Heart left ventricle (tissue), 16 donors: Measurements from ENCODE around the gene ENTPD8. TPM values are rescaled to one million over a fixed set of nuclear protein-coding genes. Genes with fewer than 3 reads are reported as not detected.
"Not testable (repeated sequence)": the region's sequence is repeated elsewhere in the genome, so short reads cannot be mapped to it uniquely, and the experiment has no call there.

Experiments used
- ATAC-seq, 4 donors: fragments of 200-7000 bp; cut with Tn5 transposase; one replicate each; pipeline ENCODE4 v1.9.1; 2020 to 2022; ENCODE audit warnings: moderate library complexity in 4 of 4, mild to moderate bottlenecking in 3 of 4, moderate number of reproducible peaks in 1 of 4
- DNase-seq, 5 donors: peaks; one replicate each; pipeline ENCODE4 v3.0.0-alpha.2; 2020
- H3K27ac ChIP-seq, 12 donors: fragments of 200-600 bp; sonication (generic) in 4 of 12; one replicate each; pipeline versions ENCODE4 v1.5.0 to v1.8.0; 2016 to 2022; ENCODE audit warnings: mild to moderate bottlenecking in 2 of 12
- H3K27me3 ChIP-seq, 9 donors: fragments of 200-600 bp; sonication (generic) in 2 of 9; one replicate each; pipeline versions ENCODE4 v1.5.1 to v1.8.0; 2016 to 2022; ENCODE audit warnings: mild to moderate bottlenecking in 3 of 9
- H3K36me3 ChIP-seq, 9 donors: fragments of 200-600 bp; sonication (generic) in 2 of 9; one replicate each; pipeline versions ENCODE4 v1.5.0 to v1.8.0; 2018 to 2022; ENCODE audit warnings: mild to moderate bottlenecking in 2 of 9
- H3K4me1 ChIP-seq, 12 donors: fragments of 200-600 bp; sonication (generic) in 4 of 12; one replicate each; pipeline versions ENCODE4 v1.5.0 to v1.8.0; 2016 to 2022; ENCODE audit warnings: mild to moderate bottlenecking in 3 of 12
- H3K4me3 ChIP-seq, 12 donors: fragments of 200-600 bp; sonication (generic) in 4 of 12; one replicate each; pipeline versions ENCODE4 v1.5.0 to v1.8.0; 2017 to 2022; ENCODE audit warnings: mild to moderate bottlenecking in 9 of 12, moderate library complexity in 4 of 12
- H3K9me3 ChIP-seq, 12 donors: fragments of 200-600 bp; sonication (generic) in 4 of 12; one replicate each; pipeline versions ENCODE4 v1.5.0 to v1.8.0; 2016 to 2022; ENCODE audit warnings: mild to moderate bottlenecking in 1 of 12
- CTCF ChIP-seq, 12 donors: fragments of 200-600 bp; sonication (generic) in 4 of 12; IDR thresholded peaks; one replicate each; pipeline versions ENCODE4 v1.5.0 to v1.8.0; 2018 to 2022; ENCODE audit warnings: antibody characterized with exemption in 12 of 12, mild to moderate bottlenecking in 5 of 12
- POLR2A ChIP-seq, 2 donors: fragments of 450-650 bp; IDR thresholded peaks; one replicate each; pipeline ENCODE4 v1.6.1; 2017; ENCODE audit warnings: antibody characterized with exemption in 2 of 2, mild to moderate bottlenecking in 2 of 2, moderate library complexity in 2 of 2
- WGBS, 4 donors: extraction: QIAGEN DNeasy Blood & Tissue Kit in 2 of 4; methylation state at CpG; one replicate each; pipeline versions ENCODE4 v1.1.5 to v1.1.7; 2013 to 2018; 5-methylcytosine and 5-hydroxymethylcytosine counted together
- intact Hi-C, 10 donors: fragments of 100-400 bp; cut with DNase I; formaldehyde crosslinking; loops; one replicate each; pipeline versions ENCODE4 v1.11.1 to v1.14.2; 2022
- polyA plus RNA-seq, 2 donors: library from polyadenylated mRNA; stranded (reverse); fragments of 200-250 nt; gene quantifications; one replicate each; pipeline ENCODE4 v1.2.3, GENCODE V29; 2013
- total RNA-seq, 9 donors: library from RNA; depleted of rRNA in 2 of 9; stranded (reverse); fragments of >200 nt in 2 of 9; fragmentation: NEBNext Ultra II Directional in 3 of 9; extraction: Animal tissue kit (Norgen Biotek cat#: 25700) in 3 of 9; gene quantifications; one replicate each; pipeline versions ENCODE4 v1.1.0 to v1.2.4, GENCODE V29; 2016 to 2023
- donor health status: ischemic (EF 13 %, LVEDD 7.1; RV severe dilation, severe dysfunction).
- donor health status: healthy with polysubstance abuse.
- donor health status: DM: no; HTN: yes; CAD: no.
- donor health status: DM: no; HTN: no; CAD: no.
- donor health status: ischemic (EF 25% LVEDD 6.9; RV normal size, moderate dysfunction).
- donor health status: ischemic (EF 25% LVEDD 5.7; RV mildly dilated, moderate dysfunction).
- donor health status: healthy.
- donor health status: DM: yes; HTN: yes; CAD: no.
- donor health status: ischemic (EF 35%, LVEDD 5.7; RV mildly dilated, moderate dysfunction).
- donor health status: nonischemic (EF 11% LVEDD 7.7; RV severe dilation, severe dysfunction).
- donor health status: DM: yes; HTN: yes; CAD: no.
- donor health status: PGD.
- donor health status: ischemic (EF 29% LVEDD 5.4; RV normal size, mild dysfunction).
- donor health status: nonischemic (EF 23%, LVEDD 6.1; RV moderate dilation, normal function).

The ENTPD8 gene
- total and polyA plus RNA-seq, 11 donors = not detected

GRCh38 chr9:137411260-137411644 lies 29.9 kb downstream of the ENTPD8 start:
- intact Hi-C loops = no loop called here
- H3K9me3 ChIP-seq = no peaks in the 10 kb centered on the region
- peak overlapping the region; percentile 16 to 87 (median 78) for H3K27ac ChIP-seq
- ATAC-seq (peak in 2 of 4 donors; percentile 2 to 44), DNase-seq (peak in 2 of 5 donors; percentile 66 to 68)
- H3K4me1 ChIP-seq = peaks cover 4 to 68% (median 37%) of the 10 kb centered on the region in 12 donors
- WGBS, 4 donors = 50 to 61% (median 50%) methylated on average over 13 to 17 of the region's 17 CpGs; no CpG with 5 or more reads in 1 of the 4 donors
- peak overlapping the region in 9 of 12 donors; percentile 1 to 40 (median 31) for H3K4me3 ChIP-seq
- peaks cover 0 to 14% (median 0%) of the 10 kb centered on the region in 9 donors for H3K27me3 ChIP-seq
- H3K36me3 ChIP-seq = no peaks in the 10 kb centered on the region
- TF ChIP-seq CTCF (IDR thresholded peaks at IDR 0.05) (no peak), POLR2A (IDR thresholded peaks at IDR 0.05) (no peak)

GRCh38 chr9:137410891-137411249 lies 30.3 kb downstream of the ENTPD8 start:
- no peak for ATAC-seq
- Histone ChIP-seq H3K36me3 (no peaks in the 10 kb centered on the region), H3K4me3 (peak overlapping the region in 9 of 12 donors; percentile 1 to 40 (median 31)), H3K9me3 (no peaks in the 10 kb centered on the region), H3K4me1 (peaks cover 4 to 72% (median 38%) of the 10 kb centered on the region in 12 donors), H3K27me3 (peaks cover 0 to 15% (median 0%) of the 10 kb centered on the region in 9 donors), H3K27ac (peak overlapping the region; percentile 16 to 87 (median 78))
- WGBS, 4 donors = 67 to 100% (median 82%) methylated on average over 1 to 15 of the region's 15 CpGs
- peak in 1 of 5 donors; percentile 50 for DNase-seq
- no peak for TF ChIP-seq POLR2A (IDR thresholded peaks at IDR 0.05)
- TF ChIP-seq CTCF (IDR thresholded peaks at IDR 0.05) = no peak
- intact Hi-C loops = no loop called here

- 79 to 85% (median 84%) methylated on average over 18 of the region's 18 CpGs for WGBS, 4 donors
- peaks cover 0 to 15% (median 0%) of the 10 kb centered on the region in 9 donors for H3K27me3 ChIP-seq
- H3K4me3 ChIP-seq, intact Hi-C loops, ATAC-seq, H3K36me3 ChIP-seq, H3K9me3 ChIP-seq: not testable (repeated sequence)
- H3K4me1 ChIP-seq = peaks cover 4 to 72% (median 38%) of the 10 kb centered on the region in 12 donors
- H3K27ac ChIP-seq = peak overlapping the region; percentile 16 to 87 (median 78)
- DNase-seq = peak in 2 of 5 donors; percentile 24 to 62
These were observed 30.8 kb downstream of the ENTPD8 start for GRCh38 chr9:137410236-137410890.

GRCh38 chr9:137409515-137409914 lies 31.6 kb downstream of the ENTPD8 start:
- H3K36me3 ChIP-seq = no peaks in the 10 kb centered on the region
- H3K9me3 ChIP-seq = no peaks in the 10 kb centered on the region
- TF ChIP-seq POLR2A (IDR thresholded peaks at IDR 0.05) (no peak), CTCF (IDR thresholded peaks at IDR 0.05) (no peak)
- ATAC-seq = no peak
- peaks cover 0 to 15% (median 0%) of the 10 kb centered on the region in 9 donors for H3K27me3 ChIP-seq
- H3K4me3 ChIP-seq = no peak overlapping the region
- intact Hi-C loops = loop anchor here in 8 of 10 donors (5.0 to 10.0 kb wide), 5 partner anchors 55 to 127 kb away; no protein-coding TSS in a partner anchor
- H3K27ac ChIP-seq = no peak overlapping the region
- no peak for DNase-seq
- peaks cover 4 to 66% (median 38%) of the 10 kb centered on the region in 12 donors for H3K4me1 ChIP-seq
- WGBS, 4 donors = 75 to 89% (median 80%) methylated on average over 11 of the region's 11 CpGs
